GM12878 (cell line): ENCODE data around the gene ADK. TPM values are rescaled to one million over a fixed set of nuclear protein-coding genes. Genes with fewer than 3 reads are reported as not detected.

Experiments used
- ATAC-seq: fragments of 200-7000 bp; cut with Tn5 transposase; 3 replicates; pipeline ENCODE4 v1.9.1; 2020; ENCODE audit warnings: mild to moderate bottlenecking, moderate library complexity
- BruUV-seq: library from RNA; stranded (reverse); fragments of 400-500 nt; replicated peaks from 2 replicates; lab custom pipeline; 2021; lab: Mats Ljungman, UMichigan
- CTCF ChIA-PET: fragments of 300-600 bp; sonication (Branson Sonifier 250); formaldehyde crosslinking; extraction: SDS; loops from one replicate; lab custom pipeline; 2021; ENCODE audit warnings: inconsistent platforms; lab: Yijun Ruan, JAX
- POLR2A ChIA-PET: fragments of 350-600 bp; formaldehyde crosslinking; extraction: SDS; loops from one replicate; lab custom pipeline; 2021; ENCODE audit warnings: inconsistent platforms; lab: Charles Lee
- RAD21 ChIA-PET: fragments of 300-600 bp; sonication (Branson Sonifier 250); formaldehyde crosslinking; loops from one replicate; lab custom pipeline; 2023; ENCODE audit warnings: antibody characterized with exemption; ENCODE audit not compliant: unreplicated experiment; lab: Charles Lee
- SMC1A ChIA-PET: fragments of 300-600 bp; sonication (Branson Sonifier 250); formaldehyde crosslinking; loops from one replicate; lab custom pipeline; 2023; ENCODE audit not compliant: unreplicated experiment, uncharacterized antibody; lab: Charles Lee
- DNase-seq: peaks from one replicate; pipeline ENCODE4 v3.0.0-alpha.2; 2011; ENCODE audit warnings: low read depth, low spot score
- FAIRE-seq: peaks from 3 replicates; lab custom pipeline; 2011; peaks lifted over from hg19 to GRCh38; lab: Jason Lieb, UNC
- H2AFZ ChIP-seq: 2 replicates; pipeline ENCODE4 v1.6.0; 2011; ENCODE audit warnings: low read depth, low read length, control low read depth; ENCODE audit not compliant: control insufficient read depth
- H3K27ac ChIP-seq: 2 replicates; pipeline ENCODE4 v1.5.1; 2011; ENCODE audit warnings: control low read depth; ENCODE audit not compliant: control insufficient read depth, insufficient read depth
- H3K27me3 ChIP-seq, 2 experiments: replicated peaks in 1 of 2; 2 replicates each; pipeline versions ENCODE4 v1.6.0 to v1.6.1; 2011; ENCODE audit warnings: low read length in 1 of 2; ENCODE audit not compliant: control insufficient read depth in 2 of 2, insufficient read depth in 2 of 2
- H3K36me3 ChIP-seq, 2 experiments: 2 replicates each; pipeline ENCODE4 v1.5.1; 2011; ENCODE audit warnings: low read length in 1 of 2; ENCODE audit not compliant: control insufficient read depth in 2 of 2, insufficient read depth in 2 of 2
- H3K4me1 ChIP-seq: 2 replicates; pipeline ENCODE4 v1.6.1; 2011; ENCODE audit warnings: mild to moderate bottlenecking, low read length, moderate library complexity, mixed read lengths; ENCODE audit not compliant: control insufficient read depth, insufficient read depth
- H3K4me2 ChIP-seq: 2 replicates; pipeline ENCODE4 v1.6.0; 2011; ENCODE audit warnings: control low read depth; ENCODE audit not compliant: control insufficient read depth, insufficient read depth
- H3K4me3 ChIP-seq: fragments of 200-600 bp; sonication (generic); 2 replicates; pipeline ENCODE4 v1.5.1; 2016
- H3K79me2 ChIP-seq: 2 replicates; pipeline ENCODE4 v1.6.0; 2011; ENCODE audit warnings: low read length; ENCODE audit not compliant: control insufficient read depth, insufficient read depth
- H3K9ac ChIP-seq: 2 replicates; pipeline ENCODE4 v1.8.0; 2011; ENCODE audit warnings: low read length, control low read depth, mixed read lengths; ENCODE audit not compliant: control insufficient read depth, insufficient read depth
- H3K9me3 ChIP-seq: replicated peaks from 3 replicates; pipeline ENCODE4 v1.5.1; 2011; ENCODE audit warnings: mild to moderate bottlenecking, low read length; ENCODE audit not compliant: control insufficient read depth, insufficient read depth
- H4K20me1 ChIP-seq: 2 replicates; pipeline ENCODE4 v1.6.0; 2011; ENCODE audit not compliant: control insufficient read depth, insufficient read depth
- CTCF ChIP-seq, 3 experiments: IDR thresholded peaks in 2 of 3; conservative IDR thresholded peaks in 1 of 3; 2 replicates each; pipeline ENCODE4 v1.5.1; 2011; ENCODE audit warnings: low read depth in 3 of 3, low read length in 3 of 3, mild to moderate bottlenecking in 3 of 3, control low read depth in 2 of 3, moderate library complexity in 2 of 3, inconsistent platforms in 1 of 3, mixed read lengths in 1 of 3; ENCODE audit not compliant: control insufficient read depth in 2 of 3, insufficient read depth in 1 of 3; ENCODE audit errors: extremely low read depth in 1 of 3
- IKZF2 ChIP-seq, 2 experiments: fragments of 450-650 bp; IDR thresholded peaks; 2 replicates each; pipeline ENCODE4 v1.6.1; 2017; ENCODE audit warnings: mild to moderate bottlenecking in 2 of 2, moderate library complexity in 2 of 2
- KAT2A ChIP-seq: conservative IDR thresholded peaks from 2 replicates; pipeline ENCODE4 v1.6.1; 2011; ENCODE audit warnings: low read depth, low read length; ENCODE audit not compliant: control insufficient read depth
- NKRF ChIP-seq: fragments of 450-650 bp; conservative IDR thresholded peaks from 2 replicates; pipeline ENCODE4 v1.6.1; 2017; ENCODE audit warnings: mild to moderate bottlenecking, moderate library complexity
- NR2C1 ChIP-seq: fragments of 450-650 bp; IDR thresholded peaks from 2 replicates; pipeline ENCODE4 v1.6.1; 2017; ENCODE audit warnings: antibody characterized with exemption, mild to moderate bottlenecking, moderate library complexity
- NR2F1 ChIP-seq: fragments of 450-650 bp; conservative IDR thresholded peaks from 2 replicates; pipeline ENCODE4 v1.6.1; 2017; ENCODE audit warnings: mild to moderate bottlenecking
- RAD21 ChIP-seq: IDR thresholded peaks from 2 replicates; pipeline ENCODE4 v1.6.1; 2011; ENCODE audit warnings: mild to moderate bottlenecking, low read depth, low read length, moderate library complexity; ENCODE audit not compliant: insufficient read depth
- SMAD5 ChIP-seq: IDR thresholded peaks from 2 replicates; pipeline ENCODE4 v1.6.1; 2016; ENCODE audit warnings: antibody characterized with exemption, low read depth
- SPI1 ChIP-seq: IDR thresholded peaks from 2 replicates; pipeline ENCODE4 v1.6.1; 2011; ENCODE audit warnings: low read depth, mild to moderate bottlenecking, low read length, moderate library complexity, borderline replicate concordance; ENCODE audit not compliant: insufficient read depth
- STAT1 ChIP-seq: fragments of 450-650 bp; conservative IDR thresholded peaks from 2 replicates; pipeline ENCODE4 v1.6.1; 2014; ENCODE audit warnings: antibody characterized with exemption, mild to moderate bottlenecking
- STAT3 ChIP-seq: IDR thresholded peaks from 2 replicates; pipeline ENCODE4 v1.6.1; 2011; ENCODE audit warnings: low read depth, low read length, improper control_type of control experiment
- TCF7 ChIP-seq: IDR thresholded peaks from 2 replicates; pipeline ENCODE4 v1.6.1; 2014; ENCODE audit warnings: antibody characterized with exemption, borderline replicate concordance
- WGBS: methylation state at CpG from one replicate; pipeline ENCODE4 v1.1.6; 2016; ENCODE audit warnings: low lambda C conversion rate; ENCODE audit not compliant: insufficient replicate concordance, insufficient coverage; ENCODE audit errors: missing lambda C conversion rate; 5-methylcytosine and 5-hydroxymethylcytosine counted together
- in situ Hi-C: fragments of 300-500 bp; cut with MboI; formaldehyde crosslinking; loops from 9 replicates; pipeline ENCODE4 v1.14.3; 2018; ENCODE audit warnings: mixed read lengths
- intact Hi-C: fragments of 100-400 bp; cut with micrococcal nuclease; formaldehyde crosslinking; loops from one replicate; pipeline ENCODE4 v1.14.2; 2022; ENCODE audit not compliant: unreplicated experiment
- polyA plus RNA-seq, 11 experiments: library from polyadenylated mRNA; depleted of rRNA in 4 of 11; unstranded in 6 of 11; stranded (reverse) in 5 of 11; fragments of >200 nt; fragmentation: Nextera tagmentation in 4 of 11; fragmentation: Illumina TruSeq in 1 of 11; extraction: Ambion mirVana in 4 of 11; extraction: Trizol in 1 of 11; gene quantifications; 1 replicate in 1 of 11; 2 replicates in 10 of 11; pipeline versions ENCODE4 v1.2.1 to v1.2.3, GENCODE V29; 2011 to 2016; ENCODE audit warnings: inconsistent platforms in 2 of 11, missing spikeins in 2 of 11, low read depth in 1 of 11
- total RNA-seq, 4 experiments: library from RNA; depleted of rRNA in 3 of 4; stranded (reverse); fragments of >200 nt in 3 of 4; fragmentation: Illumina TruSeq in 1 of 4; extraction: Trizol in 1 of 4; gene quantifications; 2 replicates each; pipeline versions ENCODE4 v1.2.1 to v1.2.3, GENCODE V29; 2013 to 2021
- TF ChIP-seq, protein P1 (sequence below): fragments of 450-650 bp; IDR thresholded peaks from 2 replicates; pipeline ENCODE4 v1.6.1; 2017; ENCODE audit warnings: mild to moderate bottlenecking

The ADK gene
- total and polyA plus RNA-seq, 10 of the 15 experiments (the other 5 are each of a cell fraction or from before 2014, with no cell fraction given), result 42.0 to 151 (median 81.6) TPM

GRCh38 chr10:74736029-74736428 is 585.0 kb downstream of the ADK start (continued):
- no peak for TF ChIP-seq NKRF
- no peak for TF ChIP-seq STAT3
- TF ChIP-seq KAT2A, result no peak
- TF ChIP-seq, protein P1, sequence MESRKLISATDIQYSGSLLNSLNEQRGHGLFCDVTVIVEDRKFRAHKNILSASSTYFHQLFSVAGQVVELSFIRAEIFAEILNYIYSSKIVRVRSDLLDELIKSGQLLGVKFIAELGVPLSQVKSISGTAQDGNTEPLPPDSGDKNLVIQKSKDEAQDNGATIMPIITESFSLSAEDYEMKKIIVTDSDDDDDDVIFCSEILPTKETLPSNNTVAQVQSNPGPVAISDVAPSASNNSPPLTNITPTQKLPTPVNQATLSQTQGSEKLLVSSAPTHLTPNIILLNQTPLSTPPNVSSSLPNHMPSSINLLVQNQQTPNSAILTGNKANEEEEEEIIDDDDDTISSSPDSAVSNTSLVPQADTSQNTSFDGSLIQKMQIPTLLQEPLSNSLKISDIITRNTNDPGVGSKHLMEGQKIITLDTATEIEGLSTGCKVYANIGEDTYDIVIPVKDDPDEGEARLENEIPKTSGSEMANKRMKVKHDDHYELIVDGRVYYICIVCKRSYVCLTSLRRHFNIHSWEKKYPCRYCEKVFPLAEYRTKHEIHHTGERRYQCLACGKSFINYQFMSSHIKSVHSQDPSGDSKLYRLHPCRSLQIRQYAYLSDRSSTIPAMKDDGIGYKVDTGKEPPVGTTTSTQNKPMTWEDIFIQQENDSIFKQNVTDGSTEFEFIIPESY, result no peak

- H3K27me3 ChIP-seq, result no peaks in the 10 kb centered on the region
- H3K27ac ChIP-seq, result peak overlapping the region; percentile 97
- DNase-seq (peak; percentile 79), ATAC-seq (peak; percentile 80), FAIRE-seq (peak; percentile 52)
- H4K20me1 ChIP-seq, result no peaks in the 10 kb centered on the region
- RAD21 ChIA-PET, result interaction anchor here (0.6 to 3.8 kb wide), 26 partner anchors 13 to 846 kb away, joined by 3 to 60 read pairs (median 4); partner anchors contain the start of gene COMTD1
- CTCF ChIA-PET, result interaction anchor here (0.6 to 5.7 kb wide), 47 partner anchors 10 to 499 kb away, joined by 3 to 71 read pairs (median 4); partner anchors contain the start of gene COMTD1
- H3K9me3 ChIP-seq, result no peaks in the 10 kb centered on the region; the same call in 1 of the 3 replicates
- H2AFZ ChIP-seq, result peak overlapping the region; percentile 95
- H3K79me2 ChIP-seq, result no peaks in the 10 kb centered on the region
- intact Hi-C loops, result loop anchor here (1.0 to 5.0 kb wide), 3 partner anchors 61 to 363 kb away; no protein-coding TSS in a partner anchor
- WGBS, result 0% methylated on average over 1 of the region's 1 CpG
- no peak overlapping the region for H3K4me3 ChIP-seq
- no peak overlapping the region; the same call in 1 of the 2 replicates for H3K9ac ChIP-seq
- in situ Hi-C loops, result loop anchor here (5.0 to 25.0 kb wide), 2 partner anchors 284 to 476 kb away; no protein-coding TSS in a partner anchor
- H3K4me2 ChIP-seq, result peak overlapping the region; percentile 39; the same call in 1 of the 2 replicates
- no peaks in the 10 kb centered on the region for H3K36me3 ChIP-seq
- POLR2A ChIA-PET, result interaction anchor here (0.6 to 1.2 kb wide), 8 partner anchors 11 to 461 kb away, joined by 3 to 10 read pairs (median 6); no protein-coding TSS in a partner anchor
- peaks cover 24% of the 10 kb centered on the region for H3K4me1 ChIP-seq
- SMC1A ChIA-PET, result interaction anchor here (0.6 to 3.8 kb wide), 48 partner anchors 10 to 494 kb away, joined by 3 to 73 read pairs (median 4); partner anchors contain the start of gene KAT6B
- BruUV-seq, result no TSS peak
- TF ChIP-seq IKZF2 (IDR thresholded peaks at IDR 0.05) (peak in 1 of 2 experiments; percentile 21; a peak in 1 of 4 replicates), RAD21 (peak; percentile 60), CTCF (IDR thresholded peaks at IDR 0.05 in 2 of 3, conservative IDR thresholded peaks at IDR 0.05 in 1 of 3; ENCODE audit: control insufficient read depth in 2 of 3, extremely low read depth in 1 of 3, insufficient read depth in 1 of 3, low read depth in 3 of 3, low read length in 3 of 3) (peak; percentile 31 to 50 (median 32); a peak in 5 of 6 replicates), STAT1 (no peak), SPI1 (0 out of 2 replicates have a peak, but pooled peaks have one; percentile 21), SMAD5 (no peak), TCF7 (no peak), NR2C1 (0 out of 2 replicates have a peak, but pooled peaks have one; percentile 38), NR2F1 (peak; percentile 81)
Measured at GRCh38 chr10:74738052-74738451, 587.0 kb downstream of the ADK start.
